ENCODE measurements around the gene ZNHIT2.

The ZNHIT2 gene

GRCh38 chr11:65133724-65134123 lies 16.2 kb upstream of the ZNHIT2 start:
- TF ChIP-seq CTCF (IDR thresholded peaks at IDR 0.05; ENCODE audit: low read depth, low read length) = no peak
- H3K4me3 ChIP-seq (ENCODE audit: low read depth, low read length) = peak overlapping the region; percentile 97

- TF ChIP-seq CTCF (IDR thresholded peaks at IDR 0.05; ENCODE audit: low read depth, low read length) = no peak
- peak overlapping the region; percentile 97 for H3K4me3 ChIP-seq (ENCODE audit: low read depth, low read length)
Measured at GRCh38 chr11:65132988-65133700, 15.6 kb upstream of the ZNHIT2 start.

GRCh38 chr11:65132238-65132987 lies 14.9 kb upstream of the ZNHIT2 start:
- no peak overlapping the region for H3K4me3 ChIP-seq (ENCODE audit: low read depth, low read length)
- no peak for TF ChIP-seq CTCF (IDR thresholded peaks at IDR 0.05; ENCODE audit: low read depth, low read length)

- TF ChIP-seq CTCF (IDR thresholded peaks at IDR 0.05; ENCODE audit: low read depth, low read length) = no peak
Measured at GRCh38 chr11:65131895-65132237, 14.4 kb upstream of the ZNHIT2 start.

GRCh38 chr11:65131417-65131776 lies 13.9 kb upstream of the ZNHIT2 start:
- H3K4me3 ChIP-seq (ENCODE audit: low read depth, low read length) = no peak overlapping the region
- no peak for TF ChIP-seq CTCF (IDR thresholded peaks at IDR 0.05; ENCODE audit: low read depth, low read length)

More at GRCh38 chr11:65131895-65132237, 14.4 kb upstream of the ZNHIT2 start:
- H3K4me3 ChIP-seq (ENCODE audit: low read depth, low read length) = no peak overlapping the region

GRCh38 chr11:65130631-65131416 lies 13.3 kb upstream of the ZNHIT2 start:
- no peak overlapping the region for H3K4me3 ChIP-seq (ENCODE audit: low read depth, low read length)
- no peak for TF ChIP-seq CTCF (IDR thresholded peaks at IDR 0.05; ENCODE audit: low read depth, low read length)

Measured in WI38 (cell line).